Neural cell (in vitro differentiated cells): ENCODE measurements around the gene CROCC2. TPM values are rescaled to one million over a fixed set of nuclear protein-coding genes. Genes with fewer than 3 reads are reported as not detected.

ENCODE experiments used
- H2AFZ ChIP-seq: fragments of 200-600, 300-800 bp; sonication (generic), shearing (Covaris generic); 2 replicates; pipeline ENCODE4 v1.6.0; 2014; ENCODE audit warnings: low read depth, mild to moderate bottlenecking, antibody characterized with exemption, low read length, moderate library complexity
- H3F3A ChIP-seq: fragments of 200-600 bp; shearing (Covaris generic); 2 replicates; pipeline ENCODE4 v1.6.1; 2016; ENCODE audit warnings: mild to moderate bottlenecking, moderate library complexity, mixed read lengths, antibody characterized with exemption, low read length; ENCODE audit not compliant: insufficient read depth, poor library complexity, severe bottlenecking
- H3K27ac ChIP-seq: fragments of 200-600, 300-800 bp; sonication (generic), shearing (Covaris generic); 2 replicates; pipeline ENCODE4 v1.5.1; 2014; ENCODE audit warnings: mild to moderate bottlenecking, low read length, moderate library complexity
- H3K27me3 ChIP-seq: fragments of 300-800, 200-600 bp; sonication (generic), shearing (Covaris generic); 2 replicates; pipeline ENCODE4 v1.6.0; 2014; ENCODE audit warnings: mild to moderate bottlenecking, low read depth, low read length, moderate library complexity; ENCODE audit not compliant: insufficient read depth
- H3K36me3 ChIP-seq: fragments of 300-800, 200-600 bp; sonication (generic), shearing (Covaris generic); 2 replicates; pipeline ENCODE4 v1.5.1; 2014; ENCODE audit warnings: mild to moderate bottlenecking, antibody characterized with exemption, low read length, moderate library complexity; ENCODE audit not compliant: insufficient read depth
- H3K4me2 ChIP-seq: fragments of 300-800, 200-600 bp; sonication (generic), shearing (Covaris generic); 2 replicates; pipeline ENCODE4 v1.6.0; 2014; ENCODE audit warnings: mild to moderate bottlenecking, low read length
- H3K4me3 ChIP-seq: fragments of 300-800, 200-600 bp; sonication (generic), shearing (Covaris generic); 2 replicates; pipeline ENCODE4 v1.5.1; 2014; ENCODE audit warnings: mild to moderate bottlenecking, low read length, moderate library complexity
- H3K79me2 ChIP-seq: fragments of 200-600 bp; shearing (Covaris generic); replicated peaks from 2 replicates; pipeline ENCODE4 v1.6.0; 2014; ENCODE audit warnings: mild to moderate bottlenecking, low read length, moderate library complexity; ENCODE audit not compliant: insufficient read depth
- H3K9ac ChIP-seq: fragments of 300-800, 200-600 bp; sonication (generic), shearing (Covaris generic); 2 replicates; pipeline ENCODE4 v1.6.1; 2016; ENCODE audit warnings: mild to moderate bottlenecking, low read length, mixed read lengths
- H3K9me2 ChIP-seq: fragments of 200-600 bp; shearing (Covaris generic); 2 replicates; pipeline ENCODE4 v1.6.1; 2016; ENCODE audit warnings: mild to moderate bottlenecking, low read length, mixed read lengths; ENCODE audit not compliant: insufficient read depth
- H3K9me3 ChIP-seq: fragments of 200-600, 300-800 bp; sonication (generic), shearing (Covaris generic); 2 replicates; pipeline ENCODE4 v1.6.1; 2016; ENCODE audit warnings: mild to moderate bottlenecking, mixed run types, low read length, moderate library complexity, mixed read lengths
- H4K20me1 ChIP-seq: fragments of 200-600 bp; shearing (Covaris generic); 2 replicates; pipeline ENCODE4 v1.6.1; 2016; ENCODE audit warnings: mild to moderate bottlenecking, mixed run types; ENCODE audit not compliant: insufficient read depth
- CTCF ChIP-seq: fragments of 450-650 bp; IDR thresholded peaks from 2 replicates; pipeline ENCODE4 v1.5.1; 2014; ENCODE audit warnings: antibody characterized with exemption, mild to moderate bottlenecking, moderate library complexity; ENCODE audit not compliant: poor library complexity, severe bottlenecking
- EP300 ChIP-seq: fragments of 450-650 bp; conservative IDR thresholded peaks from 2 replicates; pipeline ENCODE4 v1.6.1; 2014; ENCODE audit warnings: antibody characterized with exemption, mild to moderate bottlenecking, moderate library complexity; ENCODE audit not compliant: poor library complexity, severe bottlenecking
- EZH2 ChIP-seq: fragments of 200-600, 300-800 bp; shearing (Covaris generic), sonication (generic); IDR thresholded peaks from 2 replicates; pipeline ENCODE4 v1.6.1; 2014; ENCODE audit warnings: antibody characterized with exemption, low read length, borderline replicate concordance, mild to moderate bottlenecking; ENCODE audit not compliant: insufficient read depth, poor library complexity, severe bottlenecking
- MXI1 ChIP-seq: fragments of 450-650 bp; conservative IDR thresholded peaks from 2 replicates; pipeline ENCODE4 v1.6.1; 2014; ENCODE audit warnings: antibody characterized with exemption, mild to moderate bottlenecking; ENCODE audit not compliant: poor library complexity, severe bottlenecking
- POLR2AphosphoS5 ChIP-seq: IDR thresholded peaks from 2 replicates; pipeline ENCODE4 v1.6.1; 2012
- RAD21 ChIP-seq: fragments of 450-650 bp; conservative IDR thresholded peaks from 2 replicates; pipeline ENCODE4 v1.6.1; 2014; ENCODE audit warnings: antibody characterized with exemption, mild to moderate bottlenecking, moderate library complexity
- REST ChIP-seq: IDR thresholded peaks from 2 replicates; pipeline ENCODE4 v1.6.1; 2012; ENCODE audit warnings: borderline replicate concordance
- SMC3 ChIP-seq: fragments of 450-650 bp; conservative IDR thresholded peaks from 2 replicates; pipeline ENCODE4 v1.6.1; 2014; ENCODE audit warnings: antibody characterized with exemption, mild to moderate bottlenecking, moderate library complexity; ENCODE audit not compliant: poor library complexity
- TAF1 ChIP-seq: IDR thresholded peaks from 2 replicates; pipeline ENCODE4 v1.6.1; 2012; ENCODE audit warnings: low read depth
- polyA plus RNA-seq: library from polyadenylated mRNA; depleted of rRNA; stranded (reverse); fragments of >200 nt; gene quantifications from 2 replicates; pipeline ENCODE4 v1.2.3, GENCODE V29; 2014

Gene CROCC2
- polyA plus RNA-seq, 1 donor from 2014 or later: 0.09 TPM

GRCh38 chr2:240981871-240982800 is 76.0 kb downstream of the CROCC2 start:
- Histone ChIP-seq H4K20me1 (no peaks in the 10 kb centered on the region), H3K4me3 (no peak overlapping the region), H3K9ac (no peak overlapping the region), H3K27ac (no peak overlapping the region), H3K9me3 (no peaks in the 10 kb centered on the region), H3K79me2 (no peaks in the 10 kb centered on the region), H3K27me3 (peaks cover 16% of the 10 kb centered on the region), H3K36me3 (no peaks in the 10 kb centered on the region), H3K4me2 (no peak overlapping the region), H2AFZ (no peak overlapping the region), H3F3A (no peaks in the 10 kb centered on the region), H3K9me2 (no peaks in the 10 kb centered on the region)
- no peak for TF ChIP-seq RAD21
- no peak for TF ChIP-seq EZH2
- TF ChIP-seq EP300: no peak
- no peak for TF ChIP-seq CTCF
- no peak for TF ChIP-seq MXI1
- TF ChIP-seq POLR2AphosphoS5: no peak
- no peak for TF ChIP-seq TAF1
- no peak for TF ChIP-seq REST
- no peak for TF ChIP-seq SMC3

GRCh38 chr2:240982821-240983281 is 76.7 kb downstream of the CROCC2 start:
- Histone ChIP-seq H3K9me2 (no peaks in the 10 kb centered on the region), H3K79me2 (no peaks in the 10 kb centered on the region), H3K4me3 (no peak overlapping the region), H3K36me3 (no peaks in the 10 kb centered on the region), H3F3A (no peaks in the 10 kb centered on the region), H3K9ac (no peak overlapping the region), H2AFZ (no peak overlapping the region), H3K27me3 (peaks cover 16% of the 10 kb centered on the region), H3K4me2 (no peak overlapping the region), H4K20me1 (no peaks in the 10 kb centered on the region), H3K27ac (no peak overlapping the region), H3K9me3 (no peaks in the 10 kb centered on the region)
- no peak for TF ChIP-seq TAF1
- no peak for TF ChIP-seq POLR2AphosphoS5
- TF ChIP-seq REST: no peak
- TF ChIP-seq CTCF: no peak
